Measurements from ENCODE around the gene TBC1D16.
"Not testable (repeated sequence)": the region's sequence is repeated elsewhere in the genome, so short reads cannot be mapped to it uniquely, and the experiment has no call there.

The TBC1D16 gene

DNA sequence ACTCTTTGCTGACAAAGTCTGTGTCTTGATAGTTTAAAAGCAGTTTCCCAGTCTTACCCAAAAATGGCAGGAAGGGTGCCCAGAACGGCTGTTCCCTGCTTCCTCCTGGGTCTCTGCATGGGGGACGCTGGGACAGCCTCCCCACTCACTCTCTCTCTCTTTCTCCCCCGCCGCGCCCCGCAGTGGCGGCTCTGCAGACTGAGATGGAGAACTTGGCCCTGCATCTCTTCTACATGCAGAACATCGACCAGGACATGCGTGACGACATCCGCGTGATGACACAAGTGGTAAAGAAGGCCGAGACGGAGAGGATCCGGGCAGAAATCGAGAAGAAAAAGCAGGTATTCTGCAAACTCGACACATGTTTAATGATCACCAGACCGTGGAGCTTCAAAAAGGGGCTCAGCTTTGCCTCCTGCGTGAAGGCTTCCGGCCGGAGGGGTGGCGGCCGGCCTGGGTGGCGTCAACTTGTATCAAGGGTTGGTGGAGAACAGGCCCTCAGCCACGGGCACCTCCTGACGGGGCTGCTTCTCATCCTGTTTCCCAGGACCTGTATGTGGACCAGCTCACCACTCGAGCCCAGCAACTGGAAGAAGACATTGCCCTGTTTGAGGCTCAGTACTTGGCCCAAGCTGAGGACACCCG is 22.8 kb upstream of the TBC1D16 start:
- no peak for FAIRE-seq
- DNase-seq (ENCODE audit: extremely low spot score, insufficient read length, low read depth): no peak

DNA sequence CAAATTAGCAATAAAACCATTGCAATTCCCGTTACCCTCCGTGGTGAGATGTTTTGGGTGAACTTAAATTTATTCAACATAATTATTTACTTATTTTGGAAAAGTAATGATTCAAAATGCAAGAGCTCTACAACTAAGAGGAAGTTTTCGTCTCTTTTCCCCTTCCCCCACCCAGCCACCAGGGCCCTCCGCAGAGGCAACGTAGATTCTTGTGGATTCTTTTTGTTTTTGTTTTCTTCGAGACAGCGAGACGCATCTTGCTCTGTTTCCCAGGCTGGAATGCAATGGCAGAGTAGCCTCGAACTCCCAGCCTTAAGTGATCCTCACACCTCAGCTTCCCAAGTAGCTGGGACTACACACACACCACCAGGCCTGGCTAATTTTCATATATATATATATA is 19.9 kb upstream of the TBC1D16 start:
- DNase-seq (ENCODE audit: extremely low spot score, insufficient read length, low read depth) (no peak), FAIRE-seq (no peak)

DNA sequence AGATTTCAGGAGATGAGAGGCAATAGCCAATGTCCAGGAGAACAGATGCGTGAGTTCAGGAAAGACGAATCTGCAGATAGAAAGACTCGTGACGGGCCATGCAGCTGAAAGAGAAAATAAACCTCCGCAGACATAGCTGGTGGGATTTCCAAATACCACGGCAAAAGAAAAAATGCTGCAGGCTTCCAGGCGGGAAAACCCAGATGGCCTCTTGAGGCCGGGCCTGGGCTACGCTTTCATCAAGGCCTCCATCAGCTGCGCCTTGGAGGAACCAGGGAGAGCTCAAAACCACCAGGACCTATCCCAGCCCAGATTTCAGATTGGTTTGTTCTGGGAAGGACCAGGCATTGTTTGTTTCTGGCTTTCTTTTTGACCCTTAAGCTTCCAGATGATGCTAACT is 17.4 kb upstream of the TBC1D16 start:
- FAIRE-seq (no peak), DNase-seq (ENCODE audit: extremely low spot score, insufficient read length, low read depth) (no peak)

DNA sequence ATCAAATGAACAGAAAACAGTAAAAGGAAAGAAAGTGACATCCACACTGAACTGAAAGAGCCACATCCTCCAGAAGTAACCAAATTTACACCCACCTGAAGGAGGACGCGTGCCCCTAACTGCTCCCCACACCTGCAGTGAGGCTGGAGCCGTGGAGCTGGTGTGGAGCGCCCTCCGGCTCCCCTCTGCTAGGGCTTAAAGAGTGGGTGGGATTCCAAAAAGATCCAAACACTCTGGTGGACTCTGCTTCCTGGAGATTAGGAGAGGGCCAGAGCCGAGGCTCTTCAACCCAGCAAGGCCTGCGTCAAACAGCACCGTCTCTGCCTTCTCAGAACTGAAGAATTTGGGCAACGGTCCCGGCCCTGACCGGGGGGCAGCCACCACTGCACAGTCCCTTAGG is 16.0 kb upstream of the TBC1D16 start:
- DNase-seq (ENCODE audit: extremely low spot score, insufficient read length, low read depth) (no peak), FAIRE-seq (no peak)

DNA sequence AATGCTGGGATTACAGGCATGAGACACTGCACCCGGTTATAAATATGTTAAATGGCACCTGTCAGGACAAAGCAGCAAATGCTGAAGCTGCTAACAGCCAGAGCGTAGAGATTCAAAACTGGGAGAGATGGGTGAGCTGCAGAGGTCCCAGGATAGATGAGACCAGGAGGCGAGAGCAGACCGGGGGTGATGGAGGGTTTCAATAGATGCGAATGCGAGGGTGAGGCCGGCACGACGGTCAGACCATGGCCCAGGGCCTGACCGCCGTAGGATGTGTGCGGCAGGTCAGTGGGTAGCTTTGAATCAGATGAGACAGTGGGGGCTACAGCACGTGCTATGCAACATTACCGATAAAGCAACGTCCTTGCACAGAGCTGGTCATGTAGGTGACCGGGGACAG is 15.0 kb upstream of the TBC1D16 start:
- FAIRE-seq (no peak), DNase-seq (ENCODE audit: extremely low spot score, insufficient read length, low read depth) (no peak)

DNA sequence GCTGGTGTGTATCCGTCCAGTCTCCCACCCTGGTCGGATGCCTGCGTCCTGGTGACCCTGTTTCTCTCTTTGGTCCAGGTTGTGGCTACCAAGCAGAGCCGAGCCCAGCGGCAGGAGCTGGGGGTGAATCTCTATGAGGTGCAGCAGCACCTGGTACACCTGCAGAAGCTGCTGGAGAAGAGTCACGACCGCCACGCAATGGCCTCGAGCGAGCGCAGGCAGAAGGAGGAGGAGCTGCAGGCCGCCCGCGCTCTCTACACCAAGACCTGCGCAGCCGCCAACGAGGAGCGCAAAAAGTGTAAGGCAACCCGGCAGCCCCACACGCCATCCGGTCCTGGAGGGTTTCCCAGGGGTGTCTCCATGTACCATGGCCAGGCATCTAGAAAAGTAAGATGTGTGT is 14.3 kb upstream of the TBC1D16 start:
- DNase-seq (ENCODE audit: extremely low spot score, insufficient read length, low read depth) (no peak), FAIRE-seq (no peak)

DNA sequence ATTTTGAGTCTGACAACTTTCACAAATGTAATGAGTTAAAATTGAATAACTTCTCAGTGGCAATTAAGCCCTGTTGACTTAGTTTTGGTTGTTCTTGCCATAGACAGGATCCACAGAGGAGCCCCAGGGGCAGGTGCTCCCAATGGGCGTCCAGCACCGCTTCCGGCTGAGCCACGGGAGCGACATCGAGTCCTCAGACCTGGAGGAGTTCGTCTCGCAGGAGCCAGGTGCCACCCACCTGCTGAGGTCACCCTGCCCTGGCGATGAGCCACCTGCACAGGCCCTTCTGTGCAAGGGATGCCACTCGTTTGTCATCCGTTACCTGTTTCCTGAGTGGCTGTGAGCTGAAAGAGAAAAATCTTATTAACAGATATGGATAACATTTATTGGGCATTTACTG is 11.5 kb upstream of the TBC1D16 start:
- FAIRE-seq (no peak), DNase-seq (ENCODE audit: extremely low spot score, insufficient read length, low read depth) (no peak)

DNA sequence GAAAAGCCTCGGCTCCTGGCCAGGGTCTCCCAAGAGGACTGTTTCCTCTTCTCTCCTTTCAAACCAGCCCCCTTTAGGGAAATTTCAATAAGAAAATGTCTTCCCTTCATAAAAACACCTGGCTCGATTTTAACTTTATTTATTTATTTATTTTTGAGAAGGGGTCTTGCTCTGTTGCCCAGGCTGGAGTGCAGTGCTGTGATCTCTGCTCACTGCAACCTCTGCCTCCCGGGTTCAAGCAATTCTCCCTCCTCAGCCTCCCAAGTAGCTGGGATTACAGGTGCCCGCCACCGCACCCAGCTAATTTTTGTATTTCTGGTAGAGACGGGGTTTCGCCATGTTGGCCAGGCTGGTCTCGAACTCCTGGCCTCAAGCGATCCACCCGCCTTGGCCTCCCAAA is 11.0 kb upstream of the TBC1D16 start:
- FAIRE-seq; DNase-seq (ENCODE audit: extremely low spot score, insufficient read length, low read depth): not testable (repeated sequence)

DNA sequence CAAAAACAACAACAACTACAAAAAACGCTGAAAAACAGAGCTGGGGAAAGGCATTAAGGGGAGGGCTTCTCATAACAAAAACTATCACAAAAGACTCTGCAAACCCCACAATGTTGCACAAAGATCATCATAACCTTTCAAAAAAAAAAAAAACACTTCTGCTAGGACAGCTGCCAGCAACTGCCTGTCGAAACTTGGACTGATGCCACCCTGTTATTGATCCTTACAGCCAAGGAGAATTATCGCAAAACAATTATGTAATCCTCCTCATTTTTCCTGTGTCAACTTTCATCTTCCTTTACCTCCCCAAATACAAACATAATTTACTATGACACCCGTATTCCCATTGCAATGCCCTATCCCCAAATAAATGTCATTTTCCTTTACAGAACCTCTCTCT is 10.0 kb upstream of the TBC1D16 start:
- no peak for DNase-seq (ENCODE audit: extremely low spot score, insufficient read length, low read depth)
- no peak for FAIRE-seq

DNA sequence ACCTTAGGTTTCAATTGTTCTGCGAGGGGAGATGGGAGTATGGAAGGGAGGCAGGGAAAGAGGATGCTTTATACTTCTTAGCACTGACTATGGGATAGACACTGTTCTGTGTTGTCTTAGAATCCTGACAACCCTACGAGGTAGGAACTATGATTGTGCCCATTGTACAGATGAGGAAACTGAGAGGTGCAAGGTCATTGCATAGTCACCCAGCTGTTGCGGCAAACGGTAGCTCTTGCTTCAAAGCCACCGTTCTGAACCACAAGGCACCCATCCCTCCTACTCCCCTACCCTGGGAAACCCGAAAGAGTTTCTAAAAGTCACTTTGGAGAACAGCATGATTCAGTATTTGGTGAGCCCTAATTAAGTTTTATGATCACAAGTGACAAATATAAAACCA is 8.3 kb upstream of the TBC1D16 start:
- no peak for FAIRE-seq
- no peak for DNase-seq (ENCODE audit: extremely low spot score, insufficient read length, low read depth)

DNA sequence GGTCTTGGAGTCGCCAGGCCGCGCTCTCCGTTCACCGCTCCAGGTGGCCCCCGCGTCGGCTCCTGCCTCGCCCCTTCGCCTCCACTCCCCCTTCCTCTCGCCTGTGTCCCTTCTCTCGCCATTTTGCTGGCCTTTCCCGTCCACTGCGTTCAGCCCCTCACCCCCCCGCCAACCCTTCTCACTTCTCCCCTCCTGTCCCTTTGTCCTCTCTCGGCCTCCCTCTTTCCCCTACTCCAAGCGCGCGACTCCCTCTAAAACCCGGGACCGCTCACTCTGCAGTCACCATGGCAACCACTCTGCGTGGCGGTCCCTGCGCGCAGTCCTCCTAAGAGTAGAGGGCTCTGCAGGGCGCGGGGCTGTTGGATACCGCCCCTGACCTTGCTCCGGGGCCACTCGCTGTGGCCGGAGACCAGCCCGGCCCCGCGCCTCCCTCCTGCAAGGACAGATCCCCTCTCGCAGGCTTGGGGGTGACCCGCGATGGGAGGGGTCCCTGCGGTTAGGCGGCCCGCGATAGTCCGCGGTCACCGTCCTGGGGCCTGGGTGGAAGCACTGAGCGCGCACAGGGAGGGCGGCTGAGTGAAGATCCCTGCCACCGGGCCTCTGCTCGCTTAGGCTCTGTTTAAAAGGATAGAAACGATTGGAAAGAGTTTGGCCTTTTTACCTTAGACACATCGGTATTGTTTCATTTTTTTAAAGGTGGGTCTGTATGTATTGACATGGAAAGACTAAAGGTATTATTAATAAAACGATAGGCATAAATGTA is 1.2 kb upstream of the TBC1D16 start:
- no peak for FAIRE-seq
- no peak for DNase-seq (ENCODE audit: extremely low spot score, insufficient read length, low read depth)

DNA sequence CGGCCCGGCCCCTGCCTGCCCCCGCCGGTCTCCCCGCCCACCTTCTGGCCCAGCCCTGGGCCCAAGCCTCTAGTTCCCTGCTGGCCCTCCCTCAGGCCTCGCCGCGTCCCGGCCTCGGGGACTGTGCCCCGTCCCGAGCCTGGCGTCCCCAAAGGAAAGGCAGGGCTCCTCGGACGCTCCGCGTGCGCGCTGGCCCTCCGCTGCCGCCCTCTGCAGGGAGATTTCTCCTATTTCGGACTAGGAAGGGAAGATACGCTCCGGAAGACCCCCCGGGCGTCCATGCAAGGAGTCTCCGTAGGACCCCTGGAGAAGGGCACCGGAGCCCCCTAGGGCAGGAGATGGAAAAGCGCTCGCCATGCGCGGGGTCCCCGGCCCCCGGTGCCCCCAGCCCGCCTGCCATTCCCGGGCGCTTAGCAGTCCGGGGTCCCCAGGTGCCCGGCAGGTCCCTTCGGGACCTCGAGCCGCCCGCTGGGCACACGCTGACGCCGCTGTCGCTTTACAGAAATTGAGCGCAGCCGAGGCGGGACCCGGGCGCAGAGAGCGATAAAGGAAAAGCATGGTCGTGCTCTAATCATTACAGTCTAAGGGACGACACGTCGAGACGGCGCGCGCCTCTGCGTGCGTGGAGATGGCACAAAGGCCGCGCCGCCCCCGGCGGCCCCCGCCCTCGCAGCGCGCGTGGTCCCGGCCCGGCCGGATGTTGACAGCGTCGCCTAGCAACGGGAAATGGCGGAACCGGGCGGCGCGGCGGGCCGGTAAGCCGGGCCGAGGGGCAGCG is 454 bp upstream of the TBC1D16 start, which contains the start of gene CCDC40:
CCDC40 (plus strand) TSS at position 706 of the 778 bp plus-strand sequence; CDS start at position 727, 21 bp downstream.
- DNase-seq (ENCODE audit: extremely low spot score, insufficient read length, low read depth) (peak; percentile 70), FAIRE-seq (no peak)

DNA sequence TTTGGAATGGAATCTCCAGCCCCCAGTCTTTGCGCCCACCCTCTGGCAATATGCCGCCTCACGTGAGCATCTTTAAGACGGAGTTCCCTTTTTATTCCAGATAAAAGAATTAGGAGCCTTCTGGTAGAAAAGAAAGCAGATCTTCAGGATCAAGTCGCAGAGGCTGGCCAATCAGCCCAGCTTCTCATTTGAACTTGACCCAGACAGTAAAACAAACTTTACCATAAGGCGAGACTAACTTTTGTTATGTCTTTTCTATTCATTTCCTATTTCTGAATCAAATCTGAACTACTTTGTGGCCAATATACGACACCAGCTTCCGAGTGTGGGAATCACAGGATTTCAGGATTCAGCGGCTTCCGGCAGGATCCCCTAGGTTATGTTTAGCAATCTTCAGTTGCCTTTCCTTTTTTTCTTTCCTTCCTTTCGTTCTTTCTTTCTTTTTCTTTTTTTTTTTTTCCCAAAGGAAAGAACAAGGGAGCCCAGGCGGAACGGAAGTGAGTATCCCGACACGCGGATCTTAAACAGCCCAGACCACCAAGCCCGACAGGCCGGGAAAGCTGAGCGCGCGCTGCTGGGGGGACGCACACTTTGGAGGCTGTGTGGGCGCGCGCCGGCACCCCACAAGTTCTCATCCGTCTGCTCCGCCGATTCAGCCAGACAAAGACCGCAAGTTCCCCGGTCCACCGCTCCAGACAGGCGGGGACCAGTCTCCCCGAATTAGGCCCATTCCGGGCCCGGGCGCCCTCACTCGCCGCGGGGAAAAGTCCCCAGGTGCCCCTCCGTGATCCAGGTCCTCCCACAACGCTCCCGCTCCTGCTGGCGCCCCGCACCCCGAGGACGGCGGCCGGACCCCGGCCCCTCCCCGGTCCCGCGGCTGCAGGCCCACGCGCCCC is 633 bp downstream of the TBC1D16 start:
- FAIRE-seq: no peak
- DNase-seq (ENCODE audit: extremely low spot score, insufficient read length, low read depth): no peak

DNA sequence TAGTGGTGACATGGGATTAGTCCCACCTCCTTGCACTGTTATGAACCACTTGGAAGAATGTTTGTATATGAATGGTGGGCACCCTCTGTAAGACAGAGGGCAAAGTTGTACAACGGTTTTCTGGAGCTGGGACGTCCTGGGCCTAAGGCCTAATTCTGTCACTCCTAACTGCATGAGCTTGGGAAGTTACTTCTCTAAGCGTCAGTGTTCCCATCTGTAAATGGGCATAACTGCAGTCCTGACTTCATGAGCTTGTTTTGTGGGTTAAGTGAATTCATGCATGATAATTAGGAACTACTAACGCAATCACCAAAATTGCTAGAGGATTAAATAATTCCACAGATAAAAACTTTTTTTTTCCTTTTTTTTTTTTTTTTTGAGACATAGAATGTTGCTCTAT is 1.8 kb downstream of the TBC1D16 start:
- no peak for DNase-seq (ENCODE audit: extremely low spot score, insufficient read length, low read depth)
- no peak for FAIRE-seq

DNA sequence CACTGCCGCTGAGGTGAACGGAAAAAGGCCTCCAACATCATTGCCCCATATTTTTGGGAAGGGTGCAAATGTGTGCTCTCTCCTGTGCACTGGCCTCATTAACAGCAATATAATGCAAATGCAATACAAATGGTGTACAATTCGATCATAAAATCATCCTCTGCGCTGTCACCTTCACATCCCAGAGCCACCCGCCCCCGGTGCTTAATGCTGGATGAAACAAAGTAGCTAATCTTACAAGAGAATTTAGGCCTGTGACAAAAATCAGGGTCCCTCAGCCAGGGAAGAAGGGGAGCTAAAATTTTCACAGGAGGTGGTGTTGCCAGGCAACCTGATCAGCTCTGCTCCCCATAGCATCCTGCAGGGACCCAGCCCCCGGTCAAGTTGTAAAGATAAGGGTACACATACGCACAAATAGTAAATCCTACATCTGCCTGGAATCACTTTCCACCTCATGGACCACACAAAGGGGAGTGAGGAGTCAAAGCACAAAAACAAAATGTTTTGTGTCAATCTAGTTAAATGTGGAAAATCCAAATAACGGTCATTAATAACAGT is 3.0 kb downstream of the TBC1D16 start:
- FAIRE-seq: no peak
- no peak for DNase-seq (ENCODE audit: extremely low spot score, insufficient read length, low read depth)

DNA sequence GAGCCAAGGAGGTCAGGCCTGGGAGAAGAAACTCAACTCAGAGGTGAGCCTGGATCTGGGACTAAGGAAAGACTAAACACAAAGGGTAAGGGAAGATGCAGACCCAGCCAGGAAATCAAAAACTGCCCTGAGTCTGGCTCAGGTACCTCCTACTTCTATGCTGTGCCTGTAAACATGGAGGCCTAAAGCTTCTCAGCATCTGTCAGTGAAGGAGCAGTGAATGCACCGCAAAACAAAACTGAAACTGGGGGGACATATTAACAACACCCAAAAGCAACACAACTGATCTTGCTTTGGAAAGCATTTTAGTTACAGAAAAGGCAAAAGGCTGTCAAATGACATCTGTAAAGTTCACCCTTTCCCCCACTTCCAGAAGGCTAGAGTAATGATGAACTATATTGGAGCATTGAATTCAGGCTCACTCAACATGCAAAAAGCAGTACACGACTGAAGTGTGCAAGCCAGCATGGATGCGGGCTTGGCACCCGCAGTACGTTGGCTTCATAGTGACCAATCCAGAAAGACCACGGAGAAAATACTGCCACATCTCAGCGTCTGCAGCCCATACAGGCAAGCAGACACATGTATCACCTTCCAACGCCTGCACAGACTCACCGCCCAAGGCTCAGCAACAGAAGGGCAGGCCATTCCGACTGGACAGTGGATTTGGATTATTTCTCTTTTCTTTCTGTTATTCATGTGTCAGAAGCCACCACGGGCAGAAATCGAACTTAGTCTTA is 3.8 kb downstream of the TBC1D16 start:
- no peak for DNase-seq (ENCODE audit: extremely low spot score, insufficient read length, low read depth)
- no peak for FAIRE-seq

DNA sequence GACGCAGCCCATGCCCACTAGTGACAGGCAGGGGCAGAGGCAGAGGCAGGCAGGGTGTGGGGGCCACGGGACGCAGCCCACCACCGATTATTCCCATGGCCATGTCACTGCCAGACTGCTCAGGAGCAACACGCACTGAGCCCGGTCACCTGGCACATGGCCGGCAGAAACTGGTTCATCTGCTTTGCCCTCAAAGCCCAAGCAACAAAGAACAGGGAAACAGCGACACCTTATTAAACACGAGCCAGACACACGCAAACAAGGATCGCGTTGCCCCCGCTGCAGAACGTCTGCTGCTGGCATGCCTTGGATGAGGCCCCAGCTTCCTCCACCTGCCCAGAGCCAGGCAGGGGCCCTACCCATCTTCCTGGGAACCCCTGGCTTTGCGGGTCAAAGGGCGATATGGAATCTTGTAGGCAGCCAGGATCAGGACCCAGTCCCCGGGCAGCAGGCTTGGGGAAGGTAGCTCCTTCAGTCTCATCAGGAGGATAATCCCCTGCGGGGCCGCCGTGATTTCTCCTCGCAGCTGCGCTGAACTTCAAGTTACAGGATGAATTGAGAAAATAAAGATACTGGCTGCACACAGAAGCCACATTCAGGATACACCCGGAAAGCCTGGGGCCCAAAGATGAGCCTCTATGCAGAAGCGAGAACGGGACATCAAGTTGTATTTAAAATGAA is 4.8 kb downstream of the TBC1D16 start:
- no peak for FAIRE-seq
- DNase-seq (ENCODE audit: extremely low spot score, insufficient read length, low read depth): no peak

DNA sequence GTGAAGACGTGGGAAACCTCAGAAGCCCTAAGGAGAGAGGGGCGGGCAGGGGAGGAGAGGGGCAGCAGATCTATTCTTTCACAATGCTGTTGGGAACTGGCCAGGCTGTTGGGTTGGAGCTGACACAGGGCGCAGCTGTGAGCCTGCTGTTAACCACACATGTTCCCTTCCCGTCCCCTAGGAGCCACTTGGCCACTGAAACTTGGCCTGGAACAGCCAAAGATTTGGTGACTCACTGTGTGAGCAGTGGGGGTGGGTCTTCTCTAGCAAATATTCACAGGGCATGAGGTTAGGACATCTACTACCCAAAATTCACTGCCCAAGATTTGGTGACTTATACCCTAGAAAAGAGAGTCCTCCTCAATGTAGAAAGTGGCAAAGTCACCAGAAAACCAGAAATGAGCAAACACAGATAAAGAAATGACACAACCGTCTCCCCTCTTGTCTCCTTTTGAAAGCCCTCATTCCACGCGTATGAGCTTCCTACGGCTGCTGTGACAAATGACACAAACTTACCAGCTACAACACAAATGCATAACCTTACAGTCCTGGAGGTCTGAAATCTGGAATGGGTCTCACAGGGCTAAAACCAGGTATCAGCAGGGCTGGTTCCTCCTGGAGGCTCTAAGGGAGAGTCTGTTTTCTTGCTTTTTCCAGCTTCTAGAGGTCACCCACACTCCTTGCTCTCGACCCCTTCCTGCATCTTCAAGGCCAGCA is 6.3 kb downstream of the TBC1D16 start:
- DNase-seq (ENCODE audit: extremely low spot score, insufficient read length, low read depth) (no peak), FAIRE-seq (no peak)
